HG03039 (cell line): ENCODE data around the gene NKAIN1.
A peak's percentile ranks its signal among the peaks of the same experiment; 100 is the strongest.
"Not testable (repeated sequence)": the region's sequence is repeated elsewhere in the genome, so short reads cannot be mapped to it uniquely, and the experiment has no call there.

ENCODE experiments used
- ATAC-seq: cut with Tn5 transposase; IDR thresholded peaks from one replicate; pipeline ENCODE4 v1.9.1; 2021; ENCODE audit warnings: mild to moderate bottlenecking, moderate library complexity; ENCODE audit not compliant: unreplicated experiment

NKAIN1 gene

DNA sequence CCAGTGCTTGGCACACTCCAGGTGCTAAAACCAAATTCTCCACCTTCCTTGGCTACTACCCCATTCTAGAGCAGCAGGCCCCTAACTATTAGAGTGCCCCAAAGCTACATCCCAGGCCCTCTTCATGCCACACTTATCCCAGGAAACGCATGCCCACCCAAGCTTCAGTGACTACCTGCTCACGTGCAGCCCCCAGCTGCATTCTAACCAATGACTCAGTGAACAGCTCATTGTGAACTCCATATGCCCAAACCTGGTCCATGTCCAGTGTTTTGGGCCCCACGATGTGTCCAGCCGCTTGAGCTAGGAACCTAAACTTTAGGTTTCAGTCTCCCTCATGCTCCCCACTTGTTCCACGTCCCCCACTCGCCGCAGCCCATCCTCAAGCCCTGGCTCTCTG, 41.5 kb downstream of the NKAIN1 start:
- no peak for ATAC-seq

DNA sequence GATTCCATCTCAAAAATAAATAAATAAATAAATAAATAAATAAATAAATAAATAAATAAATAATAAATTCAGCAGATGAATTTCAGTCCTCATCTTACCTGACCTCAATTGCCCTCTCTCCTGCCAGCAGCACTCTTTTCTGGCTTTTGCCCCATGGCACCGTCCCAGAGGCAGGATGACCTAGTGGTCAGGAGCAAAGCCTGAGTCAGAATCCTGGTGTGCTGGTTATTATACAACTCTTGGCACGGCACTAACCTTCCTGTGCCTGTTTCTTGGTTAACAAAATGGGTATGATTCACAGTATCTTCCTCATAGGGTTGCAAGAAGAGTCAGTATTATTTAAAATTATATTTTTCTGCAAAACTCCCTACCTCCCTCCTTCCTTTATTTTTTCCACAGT, 43.0 kb downstream of the NKAIN1 start:
- ATAC-seq, result no peak

DNA sequence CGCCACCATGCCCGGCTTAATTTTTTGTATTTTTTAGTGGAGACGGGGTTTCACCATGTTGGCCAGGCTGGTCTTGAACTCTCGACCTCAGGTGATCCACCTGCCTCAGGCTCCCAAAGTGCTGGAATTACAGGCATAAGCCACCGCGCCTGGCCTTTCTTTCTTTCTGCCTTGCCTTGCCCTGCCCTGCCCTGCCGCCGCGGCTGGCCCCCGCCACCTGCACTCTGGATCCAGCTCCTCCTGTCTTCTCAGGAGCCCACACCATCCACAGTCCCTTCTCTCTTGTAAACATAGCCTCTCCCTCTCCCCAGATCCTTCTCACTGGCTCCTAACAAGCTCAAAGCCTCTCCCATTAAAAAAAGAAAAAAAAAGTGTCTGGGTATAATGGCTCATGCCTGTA, 44.4 kb downstream of the NKAIN1 start:
- not testable (repeated sequence) for ATAC-seq

DNA sequence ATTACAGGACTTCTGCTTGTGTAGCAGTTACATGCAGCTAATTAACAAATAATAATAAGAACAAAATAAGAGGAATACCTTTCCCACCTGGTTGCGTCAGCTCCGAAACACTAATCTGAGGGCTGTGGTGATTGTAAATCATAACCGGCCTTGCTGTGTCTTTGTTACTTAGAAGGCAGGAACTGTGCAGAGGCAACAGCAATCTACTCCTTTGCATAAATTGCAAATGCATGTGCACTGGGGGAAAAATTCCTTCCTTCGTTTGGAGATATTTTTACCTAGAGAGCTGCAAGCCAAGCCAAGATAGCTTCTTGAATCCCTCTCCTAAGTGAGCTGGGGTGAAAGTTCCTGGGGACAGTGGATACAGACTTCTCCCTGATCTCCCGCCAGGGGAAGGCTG, 46.0 kb downstream of the NKAIN1 start:
- no peak for ATAC-seq

DNA sequence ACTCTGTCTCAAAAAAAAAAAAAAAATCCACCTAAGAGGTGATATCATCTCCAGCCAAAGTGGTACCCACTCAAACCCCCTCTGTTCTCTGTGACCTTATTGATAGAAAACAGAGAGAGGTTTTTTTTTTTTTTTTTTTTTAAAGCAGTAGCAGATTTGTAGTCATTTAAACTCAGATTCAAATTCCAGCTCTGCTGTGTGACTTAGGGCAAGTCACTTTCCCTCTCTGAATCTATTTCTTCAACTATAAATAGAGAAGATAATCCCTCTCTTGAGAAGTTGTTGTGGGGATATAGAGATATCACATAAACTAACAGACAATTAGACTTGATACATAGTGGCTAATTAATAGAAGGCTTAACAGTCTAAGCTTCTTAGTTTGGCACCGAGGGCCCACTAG, 48.4 kb downstream of the NKAIN1 start:
- ATAC-seq, result no peak

DNA sequence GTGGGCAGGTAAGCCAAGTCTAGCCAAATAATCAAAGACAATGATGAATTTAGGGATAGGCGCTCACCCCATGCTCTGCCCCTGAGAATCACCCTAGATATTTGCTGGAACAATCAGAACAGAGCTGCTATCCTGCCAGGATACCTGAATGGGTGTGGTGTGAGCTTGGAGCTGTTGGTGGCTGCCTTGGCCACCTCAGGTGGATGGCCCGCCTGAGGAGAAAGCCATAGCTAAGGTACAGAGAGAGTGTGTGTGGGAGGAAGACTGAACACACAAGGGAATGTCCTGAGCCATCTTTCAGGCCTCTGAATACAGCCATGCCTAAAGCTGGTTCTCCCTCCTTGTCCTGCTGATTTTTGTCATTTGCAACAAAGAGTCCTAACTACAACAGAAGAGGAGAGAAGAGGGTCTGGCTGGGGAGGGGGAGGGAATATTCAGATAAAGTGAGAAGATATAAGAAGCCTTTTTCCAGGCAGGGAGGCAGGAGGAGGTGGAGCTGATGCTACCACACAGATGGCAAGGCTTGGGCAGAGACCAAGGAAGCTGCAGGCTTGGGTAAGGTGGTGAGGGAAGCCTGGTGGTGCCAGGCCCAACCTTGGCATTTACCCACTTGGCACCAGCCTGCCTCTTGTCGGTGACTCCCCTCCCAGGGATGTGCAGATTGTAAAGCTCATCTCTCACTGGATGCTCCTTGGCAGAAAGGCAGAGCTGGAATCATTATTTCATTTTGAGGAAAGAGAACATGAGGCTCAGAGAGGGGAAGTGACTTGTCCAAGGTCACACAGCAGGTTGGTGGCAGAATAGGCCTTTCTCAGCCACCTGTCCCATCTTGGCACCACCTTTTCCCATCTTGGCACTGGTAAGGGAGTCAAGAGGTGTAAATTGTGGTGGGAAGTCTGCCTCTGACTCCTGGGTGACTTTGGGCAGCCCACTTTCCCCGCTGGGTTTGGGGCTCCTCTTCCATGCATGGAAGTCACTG, 49.7 kb downstream of the NKAIN1 start:
- no peak for ATAC-seq

DNA sequence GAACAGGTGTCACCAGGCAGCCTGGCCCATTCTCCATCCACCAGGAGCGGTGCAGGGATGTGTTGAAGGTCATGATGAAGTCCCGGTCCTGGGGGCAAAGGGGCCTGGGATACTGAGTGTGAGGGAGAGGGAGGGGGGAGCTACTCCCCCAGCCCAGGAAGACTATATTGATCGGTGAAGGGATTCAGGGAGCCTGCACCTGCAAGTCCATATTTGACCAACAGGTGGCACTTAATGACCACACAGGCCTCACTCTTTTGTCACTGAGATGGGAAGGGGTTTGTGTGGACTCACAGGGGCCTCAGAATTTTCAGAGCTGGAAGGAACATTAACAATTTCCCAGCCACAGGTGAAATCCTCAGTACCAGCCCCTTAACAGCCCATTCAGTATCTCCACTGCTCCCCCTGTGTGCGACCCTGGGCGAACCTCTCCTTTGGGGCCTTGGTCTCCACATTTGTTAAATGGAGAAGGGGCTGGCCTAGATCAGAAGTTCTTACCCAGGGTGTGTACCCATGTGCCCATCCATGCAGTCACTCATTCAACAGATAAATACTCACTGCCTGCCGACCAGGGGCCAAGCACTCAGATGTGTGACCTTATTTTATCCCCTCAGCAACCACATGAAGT, 55.6 kb downstream of the NKAIN1 start:
- ATAC-seq, result no peak

DNA sequence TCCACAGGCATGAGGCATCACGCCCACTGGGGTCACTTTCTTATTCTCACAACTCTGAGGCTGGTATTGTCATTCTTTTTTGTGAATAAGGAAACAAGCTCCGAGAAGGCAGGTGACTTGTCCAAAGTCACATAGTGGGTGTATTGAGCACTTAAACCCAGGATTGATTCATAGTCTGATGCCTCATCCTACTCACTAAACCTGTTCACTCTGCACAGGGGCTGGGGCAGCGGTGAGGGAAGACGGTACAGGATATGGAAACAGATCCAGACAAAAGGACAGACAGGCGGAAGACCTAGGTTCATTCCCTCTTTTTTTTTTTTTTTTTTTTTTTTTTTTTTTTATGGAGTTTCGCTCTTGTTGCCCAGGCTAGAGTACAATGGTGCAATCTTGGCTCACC, 56.6 kb downstream of the NKAIN1 start:
- no peak for ATAC-seq

DNA sequence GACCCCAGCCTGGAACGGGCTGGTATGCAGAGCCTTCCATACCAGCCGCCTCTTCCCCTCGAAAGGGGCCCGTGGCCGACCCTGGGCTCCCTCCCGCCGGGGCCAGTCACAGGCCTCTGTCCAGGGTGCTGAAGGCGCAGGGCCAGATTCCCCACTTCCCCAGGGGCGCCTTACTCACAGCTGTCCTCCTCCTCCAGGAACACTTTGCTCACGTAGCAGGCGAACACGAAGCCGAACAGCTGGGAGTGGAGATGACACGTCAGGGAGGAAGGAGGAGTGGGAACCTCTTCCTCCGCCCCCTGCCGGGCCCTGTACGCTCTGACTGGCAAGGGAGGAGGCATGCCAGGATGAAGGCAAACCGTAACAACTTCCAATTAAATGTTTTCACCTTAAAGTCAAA, 57.3 kb downstream of the NKAIN1 start:
- ATAC-seq, result no peak

DNA sequence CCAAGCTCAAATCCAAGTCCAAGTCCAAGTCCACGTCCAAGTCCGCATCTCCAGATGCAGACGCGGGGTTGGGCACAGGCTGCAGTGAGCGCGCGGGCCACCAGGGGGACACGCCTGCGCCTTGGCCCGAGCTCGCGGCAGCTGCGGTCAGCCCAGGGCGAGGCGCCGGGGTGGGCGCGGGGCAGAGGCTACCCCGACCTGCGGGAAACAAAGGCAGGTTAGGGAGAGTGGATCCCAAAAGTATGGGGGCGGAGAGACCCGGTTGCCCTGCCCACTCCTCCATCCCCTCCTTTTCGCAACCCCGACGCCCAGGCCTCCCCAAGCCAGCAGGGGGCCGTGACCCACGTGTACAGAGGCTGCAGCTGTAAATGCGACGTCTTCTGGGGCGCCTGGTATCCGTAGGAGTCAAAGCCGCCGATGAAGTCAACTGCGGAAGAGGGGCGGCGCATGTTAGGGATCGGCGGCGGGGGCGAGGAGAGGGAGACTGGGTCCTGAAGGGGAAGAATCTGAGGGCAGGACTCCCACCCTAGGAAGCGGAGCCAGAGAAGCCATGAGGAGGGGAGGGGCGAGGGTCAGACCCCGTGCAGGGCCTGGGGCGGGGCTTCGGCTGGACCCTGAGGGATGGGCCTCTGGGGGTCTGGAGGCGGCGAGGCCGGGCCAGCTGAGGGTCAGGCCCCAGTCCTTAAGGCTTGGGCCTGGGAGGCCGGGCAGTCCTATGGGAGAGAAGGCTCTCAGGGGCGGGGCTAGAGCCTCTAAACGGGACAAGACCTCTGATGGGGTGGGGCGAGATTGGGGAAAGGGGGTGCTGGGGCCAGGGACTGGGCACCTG, 58.0 kb downstream of the NKAIN1 start:
- ATAC-seq, result no peak

DNA sequence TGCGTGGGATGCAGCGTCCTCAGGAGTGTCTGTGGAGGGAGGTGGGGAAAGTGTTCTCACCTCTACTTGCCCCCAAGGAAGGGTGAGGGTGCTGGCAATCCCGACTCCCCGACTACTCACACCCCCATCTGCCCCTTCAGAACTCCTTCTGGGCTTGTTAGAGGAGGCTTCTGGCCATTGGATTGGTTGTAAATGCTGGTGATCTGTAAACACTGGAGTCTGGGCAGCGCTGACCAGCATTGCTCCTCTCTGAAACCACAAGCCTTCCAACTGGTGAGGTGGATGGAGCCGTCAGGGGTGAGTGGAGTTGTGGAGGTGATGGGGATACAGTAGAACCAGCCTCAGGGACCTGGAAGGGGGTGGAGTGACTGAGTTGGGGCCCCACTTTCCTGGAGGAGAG, 59.3 kb downstream of the NKAIN1 start:
- ATAC-seq, result no peak

DNA sequence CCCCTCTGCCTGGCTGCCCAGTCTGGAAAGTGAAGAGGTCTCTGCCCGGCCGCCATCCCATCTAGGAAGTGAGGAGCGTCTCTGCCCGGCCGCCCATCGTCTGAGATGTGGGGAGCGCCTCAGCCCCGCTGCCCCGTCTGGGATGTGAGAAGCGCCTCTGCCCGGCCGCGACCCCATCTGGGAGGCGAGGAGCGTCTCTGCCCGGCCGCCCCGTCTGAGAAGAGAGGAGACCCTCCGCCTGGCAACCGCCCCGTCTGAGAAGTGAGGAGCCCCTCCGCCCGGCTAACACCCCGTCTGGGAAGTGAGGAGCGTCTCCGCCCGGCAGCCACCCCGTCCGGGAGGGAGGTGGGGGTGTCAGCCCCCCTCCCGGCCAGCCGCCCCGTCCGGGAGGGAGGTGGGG, 63.4 kb downstream of the NKAIN1 start:
- not testable (repeated sequence) for ATAC-seq

DNA sequence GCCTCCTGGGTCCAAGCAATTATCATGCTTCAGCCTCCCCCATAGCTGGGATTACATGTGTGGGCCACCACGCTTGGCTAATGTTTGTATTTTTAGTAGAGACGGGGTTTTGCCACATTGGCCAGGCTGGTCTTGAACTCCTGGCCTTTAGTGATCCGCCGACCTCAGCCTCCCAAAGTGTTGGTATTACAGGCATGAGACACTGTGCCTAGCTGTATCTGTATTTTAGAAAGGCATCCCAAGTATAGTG, 69.3 kb downstream of the NKAIN1 start:
- ATAC-seq, result no peak

DNA sequence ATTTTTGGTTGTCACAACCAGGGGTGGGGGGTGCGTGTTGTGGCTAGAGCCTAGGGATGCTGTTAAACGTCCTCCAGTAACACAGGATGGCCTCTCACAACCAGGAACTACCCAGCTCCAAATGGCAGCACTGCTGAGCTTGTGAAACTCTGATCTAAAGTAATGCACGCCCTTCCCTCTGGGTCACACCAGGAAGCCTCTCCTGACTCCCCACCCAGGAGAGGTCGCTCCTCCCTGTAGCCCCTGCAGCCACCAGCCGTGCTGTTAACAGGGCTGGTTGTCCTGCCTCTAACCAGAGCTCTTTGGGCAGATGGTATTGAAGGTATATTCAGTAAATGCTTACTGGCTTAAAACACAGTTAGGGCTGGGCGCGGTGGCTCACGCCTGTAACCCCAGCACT, 73.2 kb downstream of the NKAIN1 start:
- no peak for ATAC-seq

DNA sequence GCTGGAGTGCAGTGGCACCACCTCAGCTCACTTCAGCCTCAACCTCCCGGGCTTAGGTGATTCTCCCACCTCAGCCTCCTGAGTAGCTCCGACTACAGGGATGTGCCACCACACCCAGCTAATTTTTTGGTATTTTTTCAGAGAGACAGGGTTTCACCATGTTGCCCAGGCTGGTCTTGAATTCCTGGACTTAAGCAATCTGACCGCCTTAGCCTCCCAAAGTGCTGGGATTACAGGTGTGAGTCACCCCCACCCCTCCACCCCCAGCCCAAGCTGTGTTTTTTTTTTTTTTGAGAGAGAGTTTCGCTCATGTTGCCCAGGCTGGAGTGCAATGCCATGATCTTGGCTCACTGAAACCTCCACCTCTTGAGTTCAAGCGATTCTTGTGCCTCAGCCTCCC, 75.4 kb downstream of the NKAIN1 start:
- no peak for ATAC-seq

DNA sequence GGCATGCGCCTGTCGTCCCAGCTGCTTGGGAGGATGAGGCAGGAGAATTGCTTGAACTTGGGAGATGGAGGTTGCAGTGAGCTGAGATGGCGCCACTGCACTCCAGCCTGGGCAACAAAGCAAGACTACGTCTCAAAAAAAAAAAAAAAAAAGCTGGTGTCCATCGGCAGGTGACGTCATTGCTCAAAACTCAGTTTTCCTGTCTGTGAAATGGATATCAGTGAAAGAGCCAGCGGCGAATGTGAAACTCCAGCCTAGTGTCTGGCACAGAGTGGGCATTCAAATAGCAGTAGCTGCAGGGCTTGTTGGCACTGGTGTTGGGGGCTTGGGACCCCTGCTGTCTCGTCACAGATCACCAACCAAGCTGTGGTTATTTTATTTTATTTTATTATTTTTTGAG, 75.8 kb downstream of the NKAIN1 start:
- no peak for ATAC-seq

DNA sequence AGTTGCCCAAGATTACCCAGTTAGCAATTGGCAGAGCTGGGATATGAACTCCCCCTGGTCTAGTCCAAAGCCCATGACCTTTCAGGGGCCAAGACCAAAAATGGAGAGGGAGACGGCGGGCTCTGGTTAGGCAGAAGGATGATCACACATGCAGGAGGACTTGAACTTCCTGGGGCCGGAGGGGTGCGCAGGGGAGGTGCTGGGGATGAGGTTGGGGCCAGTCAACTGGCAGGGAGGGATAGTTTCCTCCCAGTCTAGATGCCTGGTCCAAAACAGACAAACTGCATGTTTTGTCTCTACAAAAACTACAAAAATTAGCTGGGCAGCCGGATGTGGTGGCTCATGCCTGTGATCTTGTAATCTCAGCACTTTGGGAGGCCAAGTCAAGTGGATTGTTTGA, 78.1 kb downstream of the NKAIN1 start:
- ATAC-seq, result no peak

DNA sequence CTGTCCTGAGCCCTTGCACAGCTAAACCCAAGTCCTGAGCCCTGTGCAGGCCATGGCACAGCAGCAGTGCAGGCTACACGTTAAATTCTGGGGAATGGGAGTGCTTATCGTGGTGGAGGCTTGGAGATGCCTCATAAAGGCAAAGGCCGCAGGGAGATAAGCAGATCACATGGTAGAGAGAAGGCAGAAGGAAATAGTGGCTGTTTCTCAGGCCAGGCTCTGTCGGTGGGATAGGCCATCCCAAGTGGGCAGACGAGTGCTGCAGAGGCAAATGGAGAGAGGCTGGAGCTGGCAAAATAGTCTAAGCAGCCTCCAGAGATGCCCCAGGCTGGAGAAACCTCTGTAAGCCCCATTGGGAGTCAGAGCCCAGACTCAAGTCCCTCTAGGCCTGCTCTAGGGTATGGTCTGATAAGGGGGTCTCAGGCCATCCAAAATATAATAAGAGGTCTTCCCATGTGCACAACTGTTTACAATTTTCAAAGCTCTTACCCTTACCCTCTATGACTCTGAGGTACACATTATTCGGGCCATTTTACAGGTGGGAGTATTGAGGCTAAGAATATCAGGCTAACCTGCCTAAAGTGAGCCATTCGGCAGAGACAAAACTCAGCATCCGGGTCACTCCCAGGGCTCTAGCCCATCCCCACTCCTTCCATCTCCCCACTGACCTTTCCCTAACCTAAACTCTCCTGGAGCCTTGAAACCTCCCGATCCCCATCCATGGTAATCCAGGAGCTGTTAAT, 79.6 kb downstream of the NKAIN1 start:
- ATAC-seq, result no peak

DNA sequence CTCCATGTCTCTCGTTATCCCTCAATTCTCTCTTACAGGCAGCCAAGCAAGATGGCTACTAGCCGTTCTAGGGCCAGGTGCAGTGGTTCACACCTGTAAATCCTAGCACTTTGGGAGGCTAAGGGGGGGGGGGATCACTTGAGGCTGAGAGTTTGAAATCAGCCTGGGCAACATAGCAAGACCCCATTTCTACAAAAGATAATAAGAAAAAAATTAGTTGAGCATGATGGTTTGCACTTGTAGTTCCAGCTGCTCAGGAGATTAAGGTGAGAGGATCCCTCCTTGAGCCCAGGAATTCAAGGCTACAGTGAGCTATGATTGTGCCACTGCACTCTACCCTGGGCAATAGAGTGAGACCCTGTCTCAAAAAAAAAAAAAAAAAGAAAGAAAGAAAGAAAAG, 80.4 kb downstream of the NKAIN1 start:
- ATAC-seq, result no peak

DNA sequence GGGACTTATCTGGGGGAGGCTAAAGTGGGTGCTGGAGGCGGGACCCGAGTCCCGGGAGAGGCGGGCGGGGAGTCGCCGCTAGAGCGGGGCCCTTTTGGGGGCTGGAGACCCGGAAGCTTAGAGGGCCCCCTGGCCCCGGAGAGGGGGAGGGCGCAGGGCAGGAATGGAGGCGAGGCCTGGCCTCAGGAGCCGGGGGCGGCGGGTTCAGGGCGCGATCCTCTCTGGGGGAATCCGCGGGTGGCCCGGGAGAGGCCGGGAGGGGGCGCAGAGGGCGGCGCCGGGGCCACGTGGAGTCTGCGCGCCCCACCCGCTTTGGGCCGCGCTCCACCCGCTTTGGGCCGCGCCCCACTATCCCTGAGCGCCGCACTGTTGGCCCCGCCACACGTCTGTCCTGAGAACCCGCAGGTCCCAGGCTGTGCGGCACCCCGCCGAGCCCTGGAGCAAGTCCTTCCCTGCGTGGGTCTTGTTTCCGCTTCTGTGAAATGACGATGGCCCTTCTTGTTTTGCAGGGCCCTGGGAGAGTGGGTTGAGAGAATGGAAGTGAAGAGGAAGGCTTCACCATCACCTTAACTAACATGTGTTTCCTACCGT, 84.4 kb downstream of the NKAIN1 start:
- ATAC-seq, result peak; percentile 60
